Measurements from ENCODE around the gene GTF2I.
"Not testable (repeated sequence)": the region's sequence is repeated elsewhere in the genome, so short reads cannot be mapped to it uniquely, and the experiment has no call there.

DNA sequence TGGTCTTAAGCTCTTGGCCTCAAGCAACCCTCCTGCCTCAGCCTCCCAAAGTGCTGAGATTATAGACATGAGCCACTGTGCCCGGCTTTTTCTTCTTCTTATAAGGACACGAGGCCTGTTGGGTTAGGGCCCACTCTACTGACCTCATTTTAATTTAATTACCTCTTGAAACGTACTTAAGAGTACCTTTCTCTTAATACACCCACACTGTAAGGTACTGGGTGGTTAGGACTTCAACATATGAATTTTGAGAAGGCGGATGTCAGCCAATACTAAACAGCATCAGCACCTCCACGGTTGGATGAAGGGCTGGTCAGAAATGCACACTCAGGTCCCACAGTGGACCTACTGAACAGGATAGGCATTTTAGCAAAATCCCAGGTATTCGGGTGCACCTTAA, 124.2 kb downstream of the GTF2I start:
- not testable (repeated sequence) for TF ChIP-seq EZH2 (IDR thresholded peaks at IDR 0.05; ENCODE audit: insufficient read depth, low read length)
- TF ChIP-seq, protein P1, sequence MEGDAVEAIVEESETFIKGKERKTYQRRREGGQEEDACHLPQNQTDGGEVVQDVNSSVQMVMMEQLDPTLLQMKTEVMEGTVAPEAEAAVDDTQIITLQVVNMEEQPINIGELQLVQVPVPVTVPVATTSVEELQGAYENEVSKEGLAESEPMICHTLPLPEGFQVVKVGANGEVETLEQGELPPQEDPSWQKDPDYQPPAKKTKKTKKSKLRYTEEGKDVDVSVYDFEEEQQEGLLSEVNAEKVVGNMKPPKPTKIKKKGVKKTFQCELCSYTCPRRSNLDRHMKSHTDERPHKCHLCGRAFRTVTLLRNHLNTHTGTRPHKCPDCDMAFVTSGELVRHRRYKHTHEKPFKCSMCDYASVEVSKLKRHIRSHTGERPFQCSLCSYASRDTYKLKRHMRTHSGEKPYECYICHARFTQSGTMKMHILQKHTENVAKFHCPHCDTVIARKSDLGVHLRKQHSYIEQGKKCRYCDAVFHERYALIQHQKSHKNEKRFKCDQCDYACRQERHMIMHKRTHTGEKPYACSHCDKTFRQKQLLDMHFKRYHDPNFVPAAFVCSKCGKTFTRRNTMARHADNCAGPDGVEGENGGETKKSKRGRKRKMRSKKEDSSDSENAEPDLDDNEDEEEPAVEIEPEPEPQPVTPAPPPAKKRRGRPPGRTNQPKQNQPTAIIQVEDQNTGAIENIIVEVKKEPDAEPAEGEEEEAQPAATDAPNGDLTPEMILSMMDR (IDR thresholded peaks at IDR 0.05; ENCODE audit: insufficient read depth, low read depth, low read length): not testable (repeated sequence)
